ENCODE measurements around the gene OSGEP. TPM values are rescaled to one million over a fixed set of nuclear protein-coding genes. Genes with fewer than 3 reads are reported as not detected.

Gene OSGEP
- total and polyA plus RNA-seq, 8 donors: 24.7 to 71.8 (median 52.5) TPM

DNA sequence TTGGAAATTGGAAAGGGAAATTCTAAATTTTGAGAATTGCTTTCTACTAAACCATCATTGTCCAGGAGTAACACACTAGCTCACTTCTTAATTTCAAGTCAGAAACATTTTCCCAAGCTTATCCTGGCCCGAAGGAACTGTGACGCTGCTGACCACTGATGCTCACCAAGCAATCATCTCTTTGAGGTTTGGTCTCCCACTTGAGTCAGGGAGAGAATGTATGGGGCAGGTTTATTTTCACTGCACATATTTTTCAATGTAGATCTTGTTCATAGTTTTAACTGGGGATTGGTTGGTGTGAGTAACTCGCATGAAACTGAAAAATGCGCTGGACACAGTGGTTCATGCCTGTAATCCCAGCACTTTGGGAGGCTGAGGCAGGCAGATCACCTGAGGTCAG, 37.9 kb upstream of the OSGEP start:
- Histone ChIP-seq H3K27me3 (no peaks in the 10 kb centered on the region), H3K4me1 (peaks cover 0 to 7% (median 0%) of the 10 kb centered on the region in 4 donors), H3K9me3 (no peaks in the 10 kb centered on the region), H3K4me3 (no peak overlapping the region), H3K36me3 (no peaks in the 10 kb centered on the region), H3K27ac (no peak overlapping the region)
- 87 to 99% (median 96%) methylated on average over 4 of the region's 4 CpGs for WGBS, 5 donors
- DNase-seq: no peak
- intact Hi-C loops (cut with DNase I; ENCODE audit: low total_unique reads): no loop called here
- TF ChIP-seq POLR2AphosphoS5 (IDR thresholded peaks at IDR 0.05): no peak
- TF ChIP-seq POLR2A (IDR thresholded peaks at IDR 0.05): no peak
- TF ChIP-seq, protein P1, sequence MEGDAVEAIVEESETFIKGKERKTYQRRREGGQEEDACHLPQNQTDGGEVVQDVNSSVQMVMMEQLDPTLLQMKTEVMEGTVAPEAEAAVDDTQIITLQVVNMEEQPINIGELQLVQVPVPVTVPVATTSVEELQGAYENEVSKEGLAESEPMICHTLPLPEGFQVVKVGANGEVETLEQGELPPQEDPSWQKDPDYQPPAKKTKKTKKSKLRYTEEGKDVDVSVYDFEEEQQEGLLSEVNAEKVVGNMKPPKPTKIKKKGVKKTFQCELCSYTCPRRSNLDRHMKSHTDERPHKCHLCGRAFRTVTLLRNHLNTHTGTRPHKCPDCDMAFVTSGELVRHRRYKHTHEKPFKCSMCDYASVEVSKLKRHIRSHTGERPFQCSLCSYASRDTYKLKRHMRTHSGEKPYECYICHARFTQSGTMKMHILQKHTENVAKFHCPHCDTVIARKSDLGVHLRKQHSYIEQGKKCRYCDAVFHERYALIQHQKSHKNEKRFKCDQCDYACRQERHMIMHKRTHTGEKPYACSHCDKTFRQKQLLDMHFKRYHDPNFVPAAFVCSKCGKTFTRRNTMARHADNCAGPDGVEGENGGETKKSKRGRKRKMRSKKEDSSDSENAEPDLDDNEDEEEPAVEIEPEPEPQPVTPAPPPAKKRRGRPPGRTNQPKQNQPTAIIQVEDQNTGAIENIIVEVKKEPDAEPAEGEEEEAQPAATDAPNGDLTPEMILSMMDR (IDR thresholded peaks at IDR 0.05): no peak

GRCh38 chr14:20490563-20490962, 36.0 kb upstream of the OSGEP start:
- Histone ChIP-seq H3K4me1 (peaks cover 0 to 12% (median 0%) of the 10 kb centered on the region in 4 donors), H3K9me3 (no peaks in the 10 kb centered on the region), H3K36me3 (no peaks in the 10 kb centered on the region), H3K27me3 (no peaks in the 10 kb centered on the region), H3K27ac (peak overlapping the region in 1 of 5 donors; percentile 32), H3K4me3 (no peak overlapping the region)
- TF ChIP-seq POLR2A (IDR thresholded peaks at IDR 0.05) (no peak), POLR2AphosphoS5 (IDR thresholded peaks at IDR 0.05) (no peak), EP300 (IDR thresholded peaks at IDR 0.05) (no peak)
- TF ChIP-seq, protein P1 (IDR thresholded peaks at IDR 0.05): no peak
- intact Hi-C loops (cut with DNase I; ENCODE audit: low total_unique reads): no loop called here
- 29 to 40% (median 36%) methylated on average over 6 of the region's 6 CpGs for WGBS, 5 donors
- DNase-seq: no peak

DNA sequence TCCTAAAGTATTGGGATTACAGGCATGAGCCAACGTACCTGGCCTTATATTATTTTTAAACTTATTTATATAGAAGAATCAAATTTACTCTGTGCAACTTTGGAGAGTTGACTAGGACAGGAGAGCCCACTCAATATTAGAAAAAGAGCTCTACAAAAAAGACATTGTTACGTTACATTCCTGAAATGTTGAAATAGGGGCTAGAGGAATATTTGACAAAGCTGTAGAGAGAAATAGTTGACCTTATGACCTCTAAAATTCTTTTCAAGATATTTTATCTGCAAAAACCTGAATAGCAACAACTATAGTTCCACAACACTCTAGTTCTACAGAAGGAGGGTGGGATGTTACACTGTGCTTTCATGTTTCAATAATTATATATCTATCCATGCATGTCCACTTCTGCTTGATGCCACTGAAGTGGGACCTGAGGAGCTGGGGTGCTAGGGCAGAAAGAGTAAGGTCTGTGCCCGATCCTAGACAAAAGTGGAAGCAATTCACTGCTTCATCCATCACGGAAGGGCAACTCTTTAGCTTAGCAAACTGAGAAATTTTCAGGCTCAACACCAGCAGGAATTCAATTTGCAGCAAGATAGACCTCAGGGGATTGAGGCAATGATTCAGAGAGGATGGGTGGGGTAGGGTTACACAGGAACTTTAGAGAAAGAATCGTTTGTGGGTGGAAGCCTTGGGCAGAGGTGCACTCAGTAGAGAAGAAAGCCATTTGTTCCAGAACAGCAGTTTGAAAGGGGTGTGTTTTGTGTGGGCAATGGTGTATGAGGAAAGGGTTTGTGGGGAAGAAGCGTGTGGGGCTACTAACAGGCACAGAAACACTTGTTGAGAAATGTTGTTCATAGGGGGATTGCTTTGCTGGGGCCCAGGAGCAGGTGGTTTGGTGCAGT, 34.7 kb upstream of the OSGEP start:
- Histone ChIP-seq H3K4me1 (peaks cover 0 to 17% (median 0%) of the 10 kb centered on the region in 4 donors), H3K36me3 (no peaks in the 10 kb centered on the region), H3K9me3 (no peaks in the 10 kb centered on the region), H3K4me3 (no peak overlapping the region), H3K27ac (no peak overlapping the region), H3K27me3 (no peaks in the 10 kb centered on the region)
- 50 to 62% (median 54%) methylated on average over 6 of the region's 6 CpGs for WGBS, 5 donors
- DNase-seq: no peak
- intact Hi-C loops (cut with DNase I; ENCODE audit: low total_unique reads): no loop called here
- no peak for TF ChIP-seq EP300 (IDR thresholded peaks at IDR 0.05)
- TF ChIP-seq POLR2AphosphoS5 (IDR thresholded peaks at IDR 0.05): no peak
- TF ChIP-seq POLR2A (IDR thresholded peaks at IDR 0.05): no peak
- TF ChIP-seq, protein P1 (IDR thresholded peaks at IDR 0.05): no peak

DNA sequence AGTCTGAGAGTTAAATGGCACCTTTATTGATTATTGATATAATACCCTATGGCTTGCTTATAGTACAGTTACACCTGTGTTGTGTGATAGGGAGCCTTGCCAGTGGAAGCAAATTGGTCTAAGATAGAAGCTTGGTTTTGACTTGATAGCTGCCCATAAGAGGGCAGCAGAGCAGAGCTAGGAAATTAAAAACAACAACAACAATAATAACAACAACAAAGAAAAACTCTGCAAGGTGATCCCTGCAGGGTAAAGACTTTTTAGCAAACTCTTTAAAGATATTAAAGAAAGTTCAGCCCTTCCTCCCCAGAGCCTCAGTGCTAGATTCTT, 32.7 kb upstream of the OSGEP start:
- H3K4me1 ChIP-seq: peaks cover 0 to 17% (median 3%) of the 10 kb centered on the region in 4 donors
- H3K27ac ChIP-seq: no peak overlapping the region
- H3K36me3 ChIP-seq: no peaks in the 10 kb centered on the region
- H3K27me3 ChIP-seq: no peaks in the 10 kb centered on the region
- no peaks in the 10 kb centered on the region for H3K9me3 ChIP-seq
- H3K4me3 ChIP-seq: no peak overlapping the region
- no peak for TF ChIP-seq EP300 (IDR thresholded peaks at IDR 0.05)
- TF ChIP-seq, protein P1 (IDR thresholded peaks at IDR 0.05): no peak
- TF ChIP-seq POLR2A (IDR thresholded peaks at IDR 0.05): no peak
- no peak for DNase-seq
- intact Hi-C loops (cut with DNase I; ENCODE audit: low total_unique reads): no loop called here

Measured in stomach (tissue), 9 donors.